PFSK-1 (cell line): Measurements from ENCODE around the gene GRIPAP1.

Source experiments
- FOXP2 ChIP-seq: optimal IDR thresholded peaks from 2 replicates; pipeline ENCODE3; 2011; ENCODE audit warnings: borderline replicate concordance, control low read depth, inconsistent platforms; ENCODE audit not compliant: insufficient read depth; ENCODE audit errors: extremely low read length, extremely low read depth
- POLR2AphosphoS5 ChIP-seq: IDR thresholded peaks from 2 replicates; pipeline ENCODE4 v1.6.1; 2012; ENCODE audit warnings: low read depth, mild to moderate bottlenecking, control low read depth, low read length, moderate library complexity
- SIN3A ChIP-seq: IDR thresholded peaks from 2 replicates; pipeline ENCODE4 v1.6.1; 2012; ENCODE audit warnings: mild to moderate bottlenecking, low read length, moderate library complexity, borderline replicate concordance; ENCODE audit not compliant: insufficient read depth
- TAF1 ChIP-seq: IDR thresholded peaks from 2 replicates; pipeline ENCODE4 v1.6.1; 2012; ENCODE audit warnings: low read length, control low read depth, borderline replicate concordance; ENCODE audit not compliant: insufficient read depth
- TF ChIP-seq, protein P1 (sequence below), 2 experiments: IDR thresholded peaks; 2 replicates each; pipeline versions ENCODE4 v1.6.1 to v1.8.0; 2011 to 2012; ENCODE audit warnings: low read depth in 2 of 2, low read length in 2 of 2, control low read depth in 1 of 2, inconsistent platforms in 1 of 2, mild to moderate bottlenecking in 1 of 2, moderate library complexity in 1 of 2; ENCODE audit not compliant: insufficient read depth in 1 of 2

DNA sequence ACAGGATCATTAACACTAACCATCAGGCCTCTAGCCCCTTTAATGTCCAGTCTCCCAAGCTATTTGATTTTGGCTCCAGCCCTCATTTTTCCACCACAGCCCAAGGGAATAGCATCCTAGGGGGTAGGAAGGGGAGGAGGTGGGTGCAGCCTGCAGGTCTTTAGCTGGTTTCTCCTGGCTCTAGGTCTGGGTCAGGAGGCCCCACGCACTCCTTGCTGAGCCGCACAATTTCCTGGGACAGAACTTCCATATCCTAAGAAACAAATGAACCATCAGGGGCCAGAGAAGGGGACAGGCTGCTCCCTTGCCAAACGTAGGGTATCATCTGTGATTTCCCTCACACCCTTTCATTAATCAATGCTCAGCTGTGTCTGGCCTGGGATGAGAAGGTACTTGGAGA is 28.0 kb downstream of the GRIPAP1 start:
- TF ChIP-seq TAF1 (no peak), POLR2AphosphoS5 (no peak), SIN3A (no peak), FOXP2 (no peak)
- TF ChIP-seq, protein P1, sequence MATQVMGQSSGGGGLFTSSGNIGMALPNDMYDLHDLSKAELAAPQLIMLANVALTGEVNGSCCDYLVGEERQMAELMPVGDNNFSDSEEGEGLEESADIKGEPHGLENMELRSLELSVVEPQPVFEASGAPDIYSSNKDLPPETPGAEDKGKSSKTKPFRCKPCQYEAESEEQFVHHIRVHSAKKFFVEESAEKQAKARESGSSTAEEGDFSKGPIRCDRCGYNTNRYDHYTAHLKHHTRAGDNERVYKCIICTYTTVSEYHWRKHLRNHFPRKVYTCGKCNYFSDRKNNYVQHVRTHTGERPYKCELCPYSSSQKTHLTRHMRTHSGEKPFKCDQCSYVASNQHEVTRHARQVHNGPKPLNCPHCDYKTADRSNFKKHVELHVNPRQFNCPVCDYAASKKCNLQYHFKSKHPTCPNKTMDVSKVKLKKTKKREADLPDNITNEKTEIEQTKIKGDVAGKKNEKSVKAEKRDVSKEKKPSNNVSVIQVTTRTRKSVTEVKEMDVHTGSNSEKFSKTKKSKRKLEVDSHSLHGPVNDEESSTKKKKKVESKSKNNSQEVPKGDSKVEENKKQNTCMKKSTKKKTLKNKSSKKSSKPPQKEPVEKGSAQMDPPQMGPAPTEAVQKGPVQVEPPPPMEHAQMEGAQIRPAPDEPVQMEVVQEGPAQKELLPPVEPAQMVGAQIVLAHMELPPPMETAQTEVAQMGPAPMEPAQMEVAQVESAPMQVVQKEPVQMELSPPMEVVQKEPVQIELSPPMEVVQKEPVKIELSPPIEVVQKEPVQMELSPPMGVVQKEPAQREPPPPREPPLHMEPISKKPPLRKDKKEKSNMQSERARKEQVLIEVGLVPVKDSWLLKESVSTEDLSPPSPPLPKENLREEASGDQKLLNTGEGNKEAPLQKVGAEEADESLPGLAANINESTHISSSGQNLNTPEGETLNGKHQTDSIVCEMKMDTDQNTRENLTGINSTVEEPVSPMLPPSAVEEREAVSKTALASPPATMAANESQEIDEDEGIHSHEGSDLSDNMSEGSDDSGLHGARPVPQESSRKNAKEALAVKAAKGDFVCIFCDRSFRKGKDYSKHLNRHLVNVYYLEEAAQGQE (IDR thresholded peaks at IDR 0.05; ENCODE audit: insufficient read depth in 1 of 2, low read depth in 2 of 2, low read length in 2 of 2) = no peak
